DOHH2 (cell line): ENCODE measurements around the gene SLC22A1.

ENCODE experiments used
- CTCF ChIP-seq: fragments of 200-600 bp; sonication (generic); IDR thresholded peaks from one replicate; pipeline ENCODE4 v1.5.1; 2014; ENCODE audit warnings: antibody characterized with exemption, mild to moderate bottlenecking, low read depth, low read length; ENCODE audit not compliant: poor library complexity, severe bottlenecking
- EZH2phosphoT487 ChIP-seq: fragments of 200-600 bp; sonication (generic); IDR thresholded peaks from 2 replicates; pipeline ENCODE4 v1.6.1; 2017; ENCODE audit warnings: borderline replicate concordance, mild to moderate bottlenecking, antibody characterized with exemption, low read length, moderate library complexity, mixed read lengths

- TF ChIP-seq CTCF (no peak), EZH2phosphoT487 (no peak)
Observed at GRCh38 chr6:160133441-160134336, 12.1 kb downstream of the SLC22A1 start.
